SK-N-SH treated with all-trans-retinoic acid at 6 μM for 48 hours (cell line): ENCODE measurements around the gene CDIPT.
A peak's percentile ranks its signal among the peaks of the same experiment; 100 is the strongest.

Experiments used
- ATAC-seq: fragments of 200-7000 bp; cut with Tn5 transposase; 3 replicates; pipeline ENCODE4 v1.9.1; 2020; ENCODE audit warnings: mild to moderate bottlenecking, moderate library complexity
- ARNTL ChIP-seq: fragments of 450-650 bp; formaldehyde crosslinking; IDR thresholded peaks from 2 replicates; pipeline ENCODE4 v1.5.0; 2020; ENCODE audit warnings: low read depth, mild to moderate bottlenecking, moderate library complexity, borderline replicate concordance
- BACH2 ChIP-seq: fragments of 250-450 bp; sonication (Bioruptor Pico); IDR thresholded peaks from 2 replicates; pipeline ENCODE4 v1.9.0; 2021; ENCODE audit warnings: mild to moderate bottlenecking, borderline replicate concordance
- CSDC2 ChIP-seq: fragments of 250-450 bp; sonication (Bioruptor Pico); IDR thresholded peaks from 2 replicates; pipeline ENCODE4 v1.5.0; 2020; ENCODE audit warnings: mild to moderate bottlenecking, moderate library complexity
- CSRNP3 ChIP-seq: fragments of 250-450 bp; sonication (Bioruptor Pico); IDR thresholded peaks from 2 replicates; pipeline ENCODE4 v1.5.1; 2021; ENCODE audit warnings: mild to moderate bottlenecking, moderate library complexity
- ESRRG ChIP-seq: fragments of 250-450 bp; sonication (Bioruptor Pico); IDR thresholded peaks from 2 replicates; pipeline ENCODE4 v1.6.1; 2021; ENCODE audit warnings: mild to moderate bottlenecking
- GLIS3 ChIP-seq: fragments of 250-450 bp; sonication (Bioruptor Pico); IDR thresholded peaks from 2 replicates; pipeline ENCODE4 v1.5.0; 2020; ENCODE audit warnings: mild to moderate bottlenecking, moderate library complexity
- ISL1 ChIP-seq: fragments of 250-450 bp; sonication (Bioruptor Pico); IDR thresholded peaks from 2 replicates; pipeline ENCODE4 v2.1.2; 2022; ENCODE audit warnings: mild to moderate bottlenecking, moderate library complexity
- OSR1 ChIP-seq: fragments of 250-450 bp; sonication (Bioruptor Pico); IDR thresholded peaks from 2 replicates; pipeline ENCODE4 v1.8.0; 2022; ENCODE audit warnings: moderate library complexity, mild to moderate bottlenecking, inconsistent platforms
- PATZ1 ChIP-seq: fragments of 250-450 bp; sonication (Bioruptor Pico); IDR thresholded peaks from 2 replicates; pipeline ENCODE4 v1.8.0; 2020; ENCODE audit warnings: mild to moderate bottlenecking, moderate library complexity, borderline replicate concordance
- POU6F1 ChIP-seq: fragments of 250-450 bp; sonication (Bioruptor Pico); IDR thresholded peaks from 2 replicates; pipeline ENCODE4 v1.8.0; 2021; ENCODE audit warnings: low read depth, mild to moderate bottlenecking, moderate library complexity, borderline replicate concordance
- PPARA ChIP-seq: fragments of 250-450 bp; sonication (Bioruptor Pico); IDR thresholded peaks from 2 replicates; pipeline ENCODE4 v1.5.0; 2020; ENCODE audit warnings: mild to moderate bottlenecking, borderline replicate concordance
- RARB ChIP-seq: fragments of 250-450 bp; sonication (Bioruptor Pico); IDR thresholded peaks from 2 replicates; pipeline ENCODE4 v1.8.0; 2021; ENCODE audit warnings: mild to moderate bottlenecking, moderate library complexity
- SNAI2 ChIP-seq: fragments of 250-450 bp; sonication (Bioruptor Pico); IDR thresholded peaks from 2 replicates; pipeline ENCODE4 v1.5.0; 2020; ENCODE audit warnings: mild to moderate bottlenecking, moderate library complexity
- TCF4 ChIP-seq: fragments of 250-450 bp; sonication (Bioruptor Pico); IDR thresholded peaks from 2 replicates; pipeline ENCODE4 v1.8.0; 2021; ENCODE audit warnings: mild to moderate bottlenecking, moderate library complexity, borderline replicate concordance
- TOX ChIP-seq: fragments of 250-450 bp; sonication (Bioruptor Pico); IDR thresholded peaks from 2 replicates; pipeline ENCODE4 v1.8.0; 2021; ENCODE audit warnings: mild to moderate bottlenecking, moderate library complexity, borderline replicate concordance
- TSHZ2 ChIP-seq: fragments of 250-450 bp; sonication (Bioruptor Pico); IDR thresholded peaks from 2 replicates; pipeline ENCODE4 v1.5.0; 2020; ENCODE audit warnings: mild to moderate bottlenecking, moderate library complexity
- ZC3H10 ChIP-seq: fragments of 250-450 bp; sonication (Bioruptor Pico); IDR thresholded peaks from 2 replicates; pipeline ENCODE4 v1.5.1; 2021; ENCODE audit warnings: mild to moderate bottlenecking, moderate library complexity
- ZFP3 ChIP-seq: fragments of 250-450 bp; sonication (Bioruptor Pico); IDR thresholded peaks from 2 replicates; pipeline ENCODE4 v1.5.0; 2020; ENCODE audit warnings: mild to moderate bottlenecking, moderate library complexity
- ZFP30 ChIP-seq: fragments of 450-650 bp; formaldehyde crosslinking; IDR thresholded peaks from 2 replicates; pipeline ENCODE4 v1.5.0; 2022; ENCODE audit warnings: mild to moderate bottlenecking, moderate library complexity
- ZNF565 ChIP-seq: fragments of 450-650 bp; formaldehyde crosslinking; conservative IDR thresholded peaks from 2 replicates; pipeline ENCODE4 v1.5.0; 2020; ENCODE audit warnings: low read depth, mild to moderate bottlenecking, moderate library complexity
- ZNF70 ChIP-seq: fragments of 450-650 bp; formaldehyde crosslinking; IDR thresholded peaks from 2 replicates; pipeline ENCODE4 v1.5.0; 2020; ENCODE audit warnings: mild to moderate bottlenecking, moderate library complexity
- ZNF8 ChIP-seq: fragments of 450-650 bp; formaldehyde crosslinking; IDR thresholded peaks from 2 replicates; pipeline ENCODE4 v1.5.0; 2020; ENCODE audit warnings: mild to moderate bottlenecking, moderate library complexity

Gene CDIPT

GRCh38 chr16:29844575-29845331, 18.3 kb downstream of the CDIPT start:
- ATAC-seq = no peak
- TF ChIP-seq TCF4 = no peak
- no peak for TF ChIP-seq ZC3H10 (CRISPR knock-in tag)
- TF ChIP-seq PPARA = no peak
- TF ChIP-seq ZNF70 = no peak

GRCh38 chr16:29843931-29844330, 19.1 kb downstream of the CDIPT start:
- no peak for TF ChIP-seq ZNF70
- no peak for TF ChIP-seq ISL1 (CRISPR knock-in tag)
- TF ChIP-seq PATZ1 = no peak
- TF ChIP-seq, all 23 proteins: peak for 0
- ATAC-seq = no peak

GRCh38 chr16:29842732-29843346, 20.2 kb downstream of the CDIPT start:
- TF ChIP-seq RARB (CRISPR knock-in tag) (no peak), ZFP3 (CRISPR knock-in tag) (peak; percentile 46; the same call in 1 of the 2 replicates)
- peak; percentile 39; the same call in 2 of the 3 replicates for ATAC-seq

- ATAC-seq = no peak
- TF ChIP-seq ESRRG (CRISPR knock-in tag) (no peak), ZNF565 (CRISPR knock-in tag) (no peak), CSDC2 (no peak), PPARA (no peak), ZFP30 (CRISPR knock-in tag) (no peak), OSR1 (CRISPR knock-in tag) (no peak), SNAI2 (CRISPR knock-in tag) (no peak), ZNF8 (CRISPR knock-in tag) (no peak), POU6F1 (CRISPR knock-in tag) (no peak), TOX (CRISPR knock-in tag) (no peak), TSHZ2 (no peak), GLIS3 (CRISPR knock-in tag) (no peak), RARB (CRISPR knock-in tag) (no peak), ARNTL (CRISPR knock-in tag) (no peak), CSRNP3 (CRISPR knock-in tag) (no peak), ISL1 (CRISPR knock-in tag) (no peak), BACH2 (CRISPR knock-in tag) (no peak), ZC3H10 (CRISPR knock-in tag) (no peak), ZFP3 (CRISPR knock-in tag) (no peak)
Measured at GRCh38 chr16:29841631-29842030, 21.4 kb downstream of the CDIPT start.
